ENCODE data around the gene RNF182.
"Not testable (repeated sequence)": the region's sequence is repeated elsewhere in the genome, so short reads cannot be mapped to it uniquely, and the experiment has no call there.

DNA sequence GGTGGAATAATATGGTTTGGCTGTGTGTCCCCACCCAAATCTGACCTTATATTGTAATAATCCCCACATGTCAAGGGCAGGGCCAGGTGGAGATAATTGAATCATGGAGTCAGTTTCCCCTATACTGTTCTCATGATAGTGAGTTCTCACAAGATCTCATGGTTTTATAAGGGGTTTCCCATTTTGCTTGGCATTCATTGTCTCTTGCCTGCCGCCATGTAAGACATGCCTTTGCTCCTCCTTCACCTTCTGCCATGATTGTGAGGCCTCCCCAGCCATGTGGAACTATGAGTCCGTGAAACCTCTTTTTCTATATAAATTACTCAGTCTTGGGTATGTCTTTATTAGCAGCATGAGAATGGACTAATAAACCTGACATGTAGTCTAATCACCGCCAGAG, 48.7 kb downstream of the RNF182 start:
- TF ChIP-seq EZH2 (IDR thresholded peaks at IDR 0.05; ENCODE audit: borderline replicate concordance, low read length); CTCF (conservative IDR thresholded peaks at IDR 0.05 in 1 of 2, IDR thresholded peaks at IDR 0.05 in 1 of 2; ENCODE audit: extremely low read depth in 1 of 2, insufficient read depth in 1 of 2, low read depth in 1 of 2, low read length in 2 of 2): not testable (repeated sequence)

Data from mammary epithelial cell (primary cell).